Activated T-cell treated with anti-CD3 and anti-CD28 coated beads, Interleukin-2, amount 50 U/mL, for 72 hours (primary cell): ENCODE results near the gene TCF4. TPM values are rescaled to one million over a fixed set of nuclear protein-coding genes. Genes with fewer than 3 reads are reported as not detected.

Experiments
- ATAC-seq, 2 donors: fragments of 150-1000 bp; cut with Tn5 transposase; replicated peaks in 1 of 2; 2 replicates each; pipeline ENCODE4 v1.10.0; 2021; ENCODE audit warnings: moderate library complexity in 2 of 2, mild to moderate bottlenecking in 1 of 2
- DNase-seq, 2 donors: peaks; one replicate each; pipeline ENCODE4 v3.0.0; 2021 to 2022; ENCODE audit warnings: mixed read lengths in 1 of 2
- H3K27ac Mint-ChIP-seq: one replicate; pipeline ENCODE4 v1.8.0; 2022; ENCODE audit warnings: mild to moderate bottlenecking, moderate library complexity, mixed read lengths
- H3K27me3 Mint-ChIP-seq: one replicate; pipeline ENCODE4 v1.8.0; 2022; ENCODE audit warnings: low read depth, mixed read lengths
- H3K36me3 Mint-ChIP-seq, 2 donors: one replicate each; pipeline ENCODE4 v1.8.0; 2022; ENCODE audit warnings: mixed read lengths in 2 of 2, mild to moderate bottlenecking in 1 of 2; ENCODE audit not compliant: insufficient read depth in 2 of 2
- H3K4me1 Mint-ChIP-seq: one replicate; pipeline ENCODE4 v1.8.0; 2022; ENCODE audit warnings: low read depth, mixed read lengths
- H3K4me3 Mint-ChIP-seq, 2 donors: one replicate each; pipeline ENCODE4 v1.8.0; 2022; ENCODE audit warnings: mild to moderate bottlenecking in 2 of 2, mixed read lengths in 2 of 2, moderate library complexity in 2 of 2
- H3K9me3 Mint-ChIP-seq, 2 donors: one replicate each; pipeline ENCODE4 v1.8.0; 2022; ENCODE audit warnings: mixed read lengths in 2 of 2
- total RNA-seq, 2 donors: library from RNA; stranded (reverse); gene quantifications; one replicate each; pipeline ENCODE4 v1.2.3, GENCODE V29; 2022

TCF4 gene
- total RNA-seq, 2 donors from 2014 or later, result 1.8 to 2.4 TPM

- Mint-ChIP-seq H3K36me3 (no peaks in the 10 kb centered on the region), H3K4me1 (no peaks in the 10 kb centered on the region), H3K27ac (no peak overlapping the region), H3K27me3 (peaks cover 11% of the 10 kb centered on the region), H3K4me3 (no peak overlapping the region), H3K9me3 (no peaks in the 10 kb centered on the region)
- ATAC-seq (no peak), DNase-seq (no peak)
These were observed 251.4 kb downstream of the TCF4 start for GRCh38 chr18:55336438-55337100.

GRCh38 chr18:55334875-55335274 lies 253.1 kb downstream of the TCF4 start:
- H3K36me3 Mint-ChIP-seq, result no peaks in the 10 kb centered on the region
- H3K4me3 Mint-ChIP-seq, result no peak overlapping the region
- H3K27ac Mint-ChIP-seq, result no peak overlapping the region
- H3K4me1 Mint-ChIP-seq, result no peaks in the 10 kb centered on the region
- peaks cover 11% of the 10 kb centered on the region for H3K27me3 Mint-ChIP-seq
- H3K9me3 Mint-ChIP-seq, result no peaks in the 10 kb centered on the region
- no peak for ATAC-seq
- no peak for DNase-seq

GRCh38 chr18:55331301-55331700 lies 256.7 kb downstream of the TCF4 start:
- no peaks in the 10 kb centered on the region for H3K4me1 Mint-ChIP-seq
- H3K36me3 Mint-ChIP-seq, result no peaks in the 10 kb centered on the region
- H3K27ac Mint-ChIP-seq, result no peak overlapping the region
- no peak for DNase-seq
- H3K9me3 Mint-ChIP-seq, result no peaks in the 10 kb centered on the region
- ATAC-seq, result no peak
- H3K4me3 Mint-ChIP-seq, result no peak overlapping the region
- H3K27me3 Mint-ChIP-seq, result peaks cover 5% of the 10 kb centered on the region

GRCh38 chr18:55328301-55328700 lies 259.7 kb downstream of the TCF4 start:
- ATAC-seq, result no peak

GRCh38 chr18:55327454-55327853 lies 260.5 kb downstream of the TCF4 start:
- ATAC-seq (no peak), DNase-seq (no peak)
- Mint-ChIP-seq H3K27ac (no peak overlapping the region), H3K36me3 (no peaks in the 10 kb centered on the region), H3K9me3 (no peaks in the 10 kb centered on the region), H3K27me3 (peaks cover 27% of the 10 kb centered on the region), H3K4me3 (no peak overlapping the region), H3K4me1 (no peaks in the 10 kb centered on the region)

More at GRCh38 chr18:55328301-55328700, 259.7 kb downstream of the TCF4 start:
- DNase-seq, result no peak
- Mint-ChIP-seq H3K9me3 (no peaks in the 10 kb centered on the region), H3K27me3 (peaks cover 23% of the 10 kb centered on the region), H3K27ac (no peak overlapping the region), H3K4me3 (no peak overlapping the region), H3K4me1 (no peaks in the 10 kb centered on the region), H3K36me3 (no peaks in the 10 kb centered on the region)

GRCh38 chr18:55326134-55326533 lies 261.9 kb downstream of the TCF4 start:
- DNase-seq, result no peak
- H3K27me3 Mint-ChIP-seq, result peaks cover 37% of the 10 kb centered on the region
- no peak overlapping the region for H3K4me3 Mint-ChIP-seq
- no peak overlapping the region for H3K27ac Mint-ChIP-seq
- H3K4me1 Mint-ChIP-seq, result peaks cover 10% of the 10 kb centered on the region
- no peaks in the 10 kb centered on the region for H3K9me3 Mint-ChIP-seq
- no peak for ATAC-seq
- H3K36me3 Mint-ChIP-seq, result peaks cover 0 to 3% of the 10 kb centered on the region in 2 donors

- Mint-ChIP-seq H3K9me3 (no peaks in the 10 kb centered on the region), H3K27ac (no peak overlapping the region), H3K36me3 (peaks cover 0 to 3% of the 10 kb centered on the region in 2 donors), H3K27me3 (peaks cover 51% of the 10 kb centered on the region), H3K4me3 (no peak overlapping the region), H3K4me1 (peaks cover 10% of the 10 kb centered on the region)
- DNase-seq (no peak), ATAC-seq (no peak)
These were observed 263.8 kb downstream of the TCF4 start for GRCh38 chr18:55324166-55324565.

GRCh38 chr18:55323051-55323994 lies 264.7 kb downstream of the TCF4 start:
- Mint-ChIP-seq H3K9me3 (no peaks in the 10 kb centered on the region), H3K4me1 (peaks cover 10% of the 10 kb centered on the region), H3K27me3 (peaks cover 57% of the 10 kb centered on the region), H3K4me3 (no peak overlapping the region), H3K27ac (no peak overlapping the region), H3K36me3 (peaks cover 0 to 3% of the 10 kb centered on the region in 2 donors)
- DNase-seq (no peak), ATAC-seq (no peak)

- no peak overlapping the region for H3K27ac Mint-ChIP-seq
- peak overlapping the region; percentile 66 to 83 for H3K4me3 Mint-ChIP-seq
- H3K27me3 Mint-ChIP-seq, result peaks cover 52% of the 10 kb centered on the region
- peaks cover 0 to 3% of the 10 kb centered on the region in 2 donors for H3K36me3 Mint-ChIP-seq
- peak; percentile 49 to 75 for ATAC-seq
- peaks cover 10% of the 10 kb centered on the region for H3K4me1 Mint-ChIP-seq
- no peaks in the 10 kb centered on the region for H3K9me3 Mint-ChIP-seq
- DNase-seq, result peak in 1 of 2 donors; percentile 11
These were observed 265.7 kb downstream of the TCF4 start for GRCh38 chr18:55322178-55322735.

GRCh38 chr18:55321265-55322177 lies 266.5 kb downstream of the TCF4 start:
- ATAC-seq, result peak; percentile 56 to 61

GRCh38 chr18:55320424-55321264 lies 267.3 kb downstream of the TCF4 start:
- ATAC-seq, result no peak
- Mint-ChIP-seq H3K36me3 (peaks cover 0 to 3% of the 10 kb centered on the region in 2 donors), H3K27ac (no peak overlapping the region), H3K27me3 (peaks cover 46% of the 10 kb centered on the region), H3K4me1 (peaks cover 15% of the 10 kb centered on the region), H3K9me3 (no peaks in the 10 kb centered on the region), H3K4me3 (no peak overlapping the region)
- no peak for DNase-seq

More at GRCh38 chr18:55321265-55322177, 266.5 kb downstream of the TCF4 start:
- peak; percentile 35 to 46 for DNase-seq
- Mint-ChIP-seq H3K4me3 (peak overlapping the region; percentile 66 to 83), H3K27ac (no peak overlapping the region), H3K9me3 (no peaks in the 10 kb centered on the region), H3K4me1 (peaks cover 13% of the 10 kb centered on the region), H3K27me3 (peaks cover 52% of the 10 kb centered on the region), H3K36me3 (peaks cover 0 to 3% of the 10 kb centered on the region in 2 donors)
